ENCODE results near the gene MPP1.

GRCh38 chrX:154761977-154762536, 43.2 kb downstream of the MPP1 start:
- TF ChIP-seq, protein P1, sequence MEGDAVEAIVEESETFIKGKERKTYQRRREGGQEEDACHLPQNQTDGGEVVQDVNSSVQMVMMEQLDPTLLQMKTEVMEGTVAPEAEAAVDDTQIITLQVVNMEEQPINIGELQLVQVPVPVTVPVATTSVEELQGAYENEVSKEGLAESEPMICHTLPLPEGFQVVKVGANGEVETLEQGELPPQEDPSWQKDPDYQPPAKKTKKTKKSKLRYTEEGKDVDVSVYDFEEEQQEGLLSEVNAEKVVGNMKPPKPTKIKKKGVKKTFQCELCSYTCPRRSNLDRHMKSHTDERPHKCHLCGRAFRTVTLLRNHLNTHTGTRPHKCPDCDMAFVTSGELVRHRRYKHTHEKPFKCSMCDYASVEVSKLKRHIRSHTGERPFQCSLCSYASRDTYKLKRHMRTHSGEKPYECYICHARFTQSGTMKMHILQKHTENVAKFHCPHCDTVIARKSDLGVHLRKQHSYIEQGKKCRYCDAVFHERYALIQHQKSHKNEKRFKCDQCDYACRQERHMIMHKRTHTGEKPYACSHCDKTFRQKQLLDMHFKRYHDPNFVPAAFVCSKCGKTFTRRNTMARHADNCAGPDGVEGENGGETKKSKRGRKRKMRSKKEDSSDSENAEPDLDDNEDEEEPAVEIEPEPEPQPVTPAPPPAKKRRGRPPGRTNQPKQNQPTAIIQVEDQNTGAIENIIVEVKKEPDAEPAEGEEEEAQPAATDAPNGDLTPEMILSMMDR (IDR thresholded peaks at IDR 0.05) = no peak
- no peak for TF ChIP-seq EP300 (IDR thresholded peaks at IDR 0.05)
